ENCODE results near the gene MEAF6. TPM values are rescaled to one million over a fixed set of nuclear protein-coding genes. Genes with fewer than 3 reads are reported as not detected.
A peak's percentile ranks its signal among the peaks of the same experiment; 100 is the strongest.

Gene MEAF6
- polyA plus RNA-seq, 1 of the 3 experiments (the other 2 are of a cell fraction) = 60.5 TPM

DNA sequence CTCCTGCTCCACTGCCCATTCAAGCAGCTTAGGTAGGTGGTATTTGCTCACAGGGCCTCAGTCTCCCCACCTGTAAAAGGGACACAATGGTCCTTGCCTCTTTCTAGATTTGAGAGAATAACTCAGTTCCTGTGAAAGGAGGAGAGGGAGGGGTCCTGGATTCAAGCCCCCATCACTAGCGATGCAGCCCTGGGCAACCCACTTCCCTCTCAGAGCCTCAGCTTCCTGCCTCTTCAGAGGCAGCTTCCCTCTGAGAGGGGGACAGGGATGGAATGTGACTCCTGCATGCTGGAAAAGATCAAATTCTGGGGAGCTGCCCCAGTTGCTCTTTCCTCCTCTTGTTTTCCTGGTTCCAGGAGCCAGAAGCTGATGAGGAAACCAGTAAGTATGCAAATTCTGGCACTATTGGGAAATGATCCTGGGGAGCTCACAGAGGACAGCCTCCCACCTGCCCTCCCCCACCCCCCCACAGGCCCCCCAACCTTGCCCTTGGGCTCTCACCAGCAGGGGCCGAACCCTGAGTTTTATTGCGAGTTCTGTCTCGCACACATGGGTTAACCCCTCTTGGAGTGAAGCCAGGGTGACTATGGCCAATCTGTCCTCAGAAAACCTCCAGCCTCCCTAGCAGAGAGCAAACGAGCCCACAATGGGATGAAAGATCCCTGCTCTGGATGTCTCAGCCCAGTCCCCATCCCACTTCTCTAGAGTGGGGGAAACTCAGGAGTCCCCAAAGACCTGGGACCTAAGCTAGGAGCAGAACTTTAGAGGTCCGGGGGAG, 28.5 kb downstream of the MEAF6 start:
- TF ChIP-seq, protein P1, sequence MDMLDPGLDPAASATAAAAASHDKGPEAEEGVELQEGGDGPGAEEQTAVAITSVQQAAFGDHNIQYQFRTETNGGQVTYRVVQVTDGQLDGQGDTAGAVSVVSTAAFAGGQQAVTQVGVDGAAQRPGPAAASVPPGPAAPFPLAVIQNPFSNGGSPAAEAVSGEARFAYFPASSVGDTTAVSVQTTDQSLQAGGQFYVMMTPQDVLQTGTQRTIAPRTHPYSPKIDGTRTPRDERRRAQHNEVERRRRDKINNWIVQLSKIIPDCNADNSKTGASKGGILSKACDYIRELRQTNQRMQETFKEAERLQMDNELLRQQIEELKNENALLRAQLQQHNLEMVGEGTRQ (IDR thresholded peaks at IDR 0.05; ENCODE audit: borderline replicate concordance, low read depth, low read length) = no peak
- TF ChIP-seq JUND (IDR thresholded peaks at IDR 0.05) (no peak), NRF1 (IDR thresholded peaks at IDR 0.05; ENCODE audit: low read depth, low read length) (no peak), EZH2phosphoT487 (IDR thresholded peaks at IDR 0.05; ENCODE audit: borderline replicate concordance, low read depth) (no peak)
- WGBS (ENCODE audit: low lambda C conversion rate) = 100% methylated on average over 1 of the region's 6 CpGs
- Histone ChIP-seq H3K9ac (no peak overlapping the region), H2AFZ (ENCODE audit: low read depth) (no peak overlapping the region), H3K36me3 (replicated peaks in 1 of 2; ENCODE audit: control insufficient read depth in 1 of 2, insufficient read depth in 2 of 2, low read length in 1 of 2) (peaks cover 23 to 37% of the 10 kb centered on the region in 2 experiments), H4K20me1 (ENCODE audit: insufficient read depth) (no peaks in the 10 kb centered on the region), H3K9me3 (no peaks in the 10 kb centered on the region), H3K4me1 (ENCODE audit: control insufficient read depth in 1 of 2, insufficient read depth in 2 of 2, low read depth in 1 of 2, low read length in 1 of 2) (peaks cover 0 to 30% of the 10 kb centered on the region in 2 experiments; a peak in 1 of 4 replicates), H3K4me2 (no peak overlapping the region), H3K4me3 (ENCODE audit: low read depth in 2 of 2, low read length in 1 of 2) (no peak overlapping the region), H3K27ac (ENCODE audit: low read depth in 2 of 2, low read length in 1 of 2) (peak overlapping the region in 1 of 2 experiments; percentile 62; a peak in 2 of 4 replicates), H3K9me2 (no peaks in the 10 kb centered on the region), H3F3A (replicated peaks; ENCODE audit: insufficient read depth) (peaks cover 15% of the 10 kb centered on the region), H3K27me3 (ENCODE audit: insufficient read depth) (no peaks in the 10 kb centered on the region), H3K79me2 (ENCODE audit: insufficient read depth) (peaks cover 12% of the 10 kb centered on the region; the same call in 1 of the 2 replicates)
- POLR2A ChIA-PET = interaction anchor here (0.9 to 2.0 kb wide), 4 partner anchors 10 to 204 kb away, joined by 3 to 16 read pairs (median 4); partner anchors contain the start of genes MEAF6 and ZC3H12A
- CTCF ChIA-PET = interaction anchor here (0.9 to 21.1 kb wide), 19 partner anchors 11 to 970 kb away, joined by 3 to 481 read pairs (median 7); partner anchors contain the start of genes DNALI1, MEAF6, SNIP1 and ZC3H12A
- peak; percentile 21 for DNase-seq

DNA sequence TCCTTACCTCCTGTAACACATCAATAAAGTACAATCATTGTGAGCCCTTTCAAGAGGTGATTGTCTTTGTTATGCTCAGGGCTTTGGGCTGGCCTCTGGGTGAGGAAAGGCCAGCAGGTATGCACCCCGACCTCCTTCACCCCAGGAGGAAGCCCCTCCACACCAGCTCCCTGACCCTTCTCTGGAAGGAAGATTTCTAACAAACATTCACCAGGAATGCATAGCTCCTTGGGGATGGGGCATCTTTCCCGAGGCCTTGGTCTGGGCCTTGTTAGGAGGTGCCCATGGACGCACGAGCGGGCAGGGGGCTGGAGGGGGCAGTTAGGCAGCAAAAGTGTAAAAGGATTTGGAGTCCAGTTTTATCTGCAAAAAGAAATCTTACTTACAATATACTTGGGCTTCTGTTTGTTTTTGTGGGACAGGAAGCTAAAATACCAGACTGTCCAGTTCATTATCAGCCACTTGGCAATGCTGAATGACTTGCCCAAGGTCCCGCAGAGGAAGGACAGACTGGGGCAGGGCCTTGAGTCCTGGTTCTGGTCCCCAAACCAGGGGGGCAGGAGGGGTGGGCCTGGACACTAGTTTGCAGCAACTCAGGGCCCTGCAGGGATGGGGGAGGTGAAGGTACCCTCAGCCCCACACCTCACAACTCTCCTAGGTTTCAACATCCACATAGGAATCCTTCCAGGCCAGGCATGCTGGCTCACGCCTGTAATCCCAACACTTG, 30.1 kb downstream of the MEAF6 start:
- Histone ChIP-seq H4K20me1 (ENCODE audit: insufficient read depth) (no peaks in the 10 kb centered on the region), H2AFZ (ENCODE audit: low read depth) (no peak overlapping the region)
- 90% methylated on average over 6 of the region's 7 CpGs for WGBS (ENCODE audit: low lambda C conversion rate)

More for the DNA sequence above, 30.1 kb downstream of the MEAF6 start:
- Histone ChIP-seq H3K36me3 (replicated peaks in 1 of 2; ENCODE audit: control insufficient read depth in 1 of 2, insufficient read depth in 2 of 2, low read length in 1 of 2) (peaks cover 17 to 44% of the 10 kb centered on the region in 2 experiments), H3K9me3 (no peaks in the 10 kb centered on the region), H3F3A (replicated peaks; ENCODE audit: insufficient read depth) (peaks cover 15% of the 10 kb centered on the region), H3K4me2 (no peak overlapping the region), H3K27ac (ENCODE audit: low read depth in 2 of 2, low read length in 1 of 2) (peak overlapping the region in 1 of 2 experiments; percentile 39; a peak in 1 of 4 replicates), H3K4me1 (ENCODE audit: control insufficient read depth in 1 of 2, insufficient read depth in 2 of 2, low read depth in 1 of 2, low read length in 1 of 2) (peaks cover 9 to 32% of the 10 kb centered on the region in 2 experiments; a peak in 2 of 4 replicates), H3K9me2 (no peaks in the 10 kb centered on the region), H3K27me3 (ENCODE audit: insufficient read depth) (no peaks in the 10 kb centered on the region), H3K79me2 (ENCODE audit: insufficient read depth) (peaks cover 22% of the 10 kb centered on the region), H3K4me3 (ENCODE audit: low read depth in 2 of 2, low read length in 1 of 2) (no peak overlapping the region), H3K9ac (no peak overlapping the region)
- CTCF ChIA-PET = interaction anchor here (0.7 to 21.1 kb wide), 8 partner anchors 10 to 968 kb away, joined by 3 to 481 read pairs (median 30); partner anchors contain the start of genes MEAF6 and ZC3H12A
- no peak for DNase-seq
- POLR2A ChIA-PET = interaction anchor here (0.9 to 2.0 kb wide), 5 partner anchors 8 to 206 kb away, joined by 3 to 16 read pairs (median 3); partner anchors contain the start of genes GNL2, MEAF6 and ZC3H12A
- TF ChIP-seq TCF12 (IDR thresholded peaks at IDR 0.05) = no peak
- TF ChIP-seq CHD2 (IDR thresholded peaks at IDR 0.05; ENCODE audit: low read length, partially characterized antibody) = no peak
- no peak for TF ChIP-seq GATA2 (CRISPR knock-in tag; IDR thresholded peaks at IDR 0.05)
- TF ChIP-seq RFX5 (IDR thresholded peaks at IDR 0.05; ENCODE audit: low read length) = no peak

Measured in SK-N-SH (cell line).